A549 (cell line): ENCODE measurements around the gene GLA. TPM values are rescaled to one million over a fixed set of nuclear protein-coding genes. Genes with fewer than 3 reads are reported as not detected.

ENCODE experiments used
- ATAC-seq, 2 experiments: fragments of 200-7000 bp in 1 of 2; fragments of >200 bp in 1 of 2; cut with Nextera tagmentation in 1 of 2; cut with Tn5 transposase in 1 of 2; 3 replicates each; pipeline versions ENCODE4 v1.8.0 to v1.9.1; 2018 to 2020; ENCODE audit warnings: mild to moderate bottlenecking in 1 of 2, moderate library complexity in 1 of 2
- CTCF ChIA-PET: fragments of 300-600 bp; sonication (Branson Sonifier 250); formaldehyde crosslinking; extraction: SDS; loops from one replicate; lab custom pipeline; 2021; ENCODE audit warnings: antibody characterized with exemption, inconsistent platforms; lab: Yijun Ruan, JAX
- POLR2A ChIA-PET: fragments of 350-600 bp; formaldehyde crosslinking; extraction: SDS; loops from one replicate; lab custom pipeline; 2021; ENCODE audit warnings: antibody characterized with exemption, inconsistent platforms; lab: Yijun Ruan, JAX
- DNase-seq, 2 experiments: peaks; one replicate each; pipeline versions ENCODE4 v3.0.0 to v3.0.0-alpha.2; 2011 to 2016; ENCODE audit warnings: low read depth in 1 of 2, low spot score in 1 of 2
- FAIRE-seq: peaks from 2 replicates; lab custom pipeline; 2011; peaks lifted over from hg19 to GRCh38; lab: Jason Lieb, UNC
- H3K27ac ChIP-seq, 2 experiments: fragments of >200 bp; sonication (Bioruptor Twin); formaldehyde crosslinking; 3 replicates each; pipeline ENCODE4 v1.5.1; 2016 to 2017
- H3K4me1 ChIP-seq: fragments of >200 bp; sonication (Bioruptor Twin); formaldehyde crosslinking; 3 replicates; pipeline ENCODE4 v1.6.1; 2016
- H3K4me2 ChIP-seq: fragments of >200 bp; sonication (Bioruptor Twin); formaldehyde crosslinking; 3 replicates; pipeline ENCODE4 v1.6.1; 2016
- H3K4me3 ChIP-seq: fragments of >200 bp; sonication (Bioruptor Twin); formaldehyde crosslinking; 3 replicates; pipeline ENCODE4 v1.5.1; 2016
- H3K9me3 ChIP-seq: fragments of >200 bp; sonication (Bioruptor Twin); formaldehyde crosslinking; 3 replicates; pipeline ENCODE4 v1.6.1; 2016
- ATOH8 ChIP-seq: fragments of 250-450 bp; sonication (Bioruptor Pico); IDR thresholded peaks from 2 replicates; pipeline ENCODE4 v1.5.0; 2020; ENCODE audit warnings: low read depth, mild to moderate bottlenecking, moderate library complexity
- CEBPB ChIP-seq, 2 experiments: fragments of >200 bp in 1 of 2; sonication (Bioruptor Twin) in 1 of 2; formaldehyde crosslinking in 1 of 2; IDR thresholded peaks; 2 replicates each; pipeline ENCODE4 v1.6.1; 2012 to 2016
- CHD2 ChIP-seq: fragments of 150-350 bp; IDR thresholded peaks from 2 replicates; pipeline ENCODE4 v1.6.1; 2014; ENCODE audit warnings: low read length; ENCODE audit not compliant: partially characterized antibody
- ELK1 ChIP-seq: fragments of 150-350 bp; IDR thresholded peaks from 2 replicates; pipeline ENCODE4 v1.6.1; 2014; ENCODE audit warnings: low read depth, mild to moderate bottlenecking, low read length
- ESRRA ChIP-seq: fragments of 150-350 bp; IDR thresholded peaks from 2 replicates; pipeline ENCODE4 v1.6.1; 2014; ENCODE audit warnings: mild to moderate bottlenecking, low read length, borderline replicate concordance
- FOSL2 ChIP-seq, 2 experiments: fragments of 450-650 bp in 1 of 2; fragments of >200 bp in 1 of 2; sonication (Bioruptor Twin) in 1 of 2; formaldehyde crosslinking; IDR thresholded peaks; 2 replicates each; pipeline versions ENCODE4 v1.5.0 to v1.6.1; 2016 to 2020; ENCODE audit warnings: mild to moderate bottlenecking in 1 of 2, moderate library complexity in 1 of 2
- FOXS1 ChIP-seq: fragments of 250-450 bp; sonication (Bioruptor Pico); IDR thresholded peaks from 2 replicates; pipeline ENCODE4 v1.5.0; 2020; ENCODE audit warnings: mild to moderate bottlenecking, moderate library complexity
- JUN ChIP-seq, 2 experiments: fragments of >200 bp; sonication (Bioruptor Twin); formaldehyde crosslinking; IDR thresholded peaks; 2 replicates in 1 of 2; 3 replicates in 1 of 2; pipeline ENCODE4 v1.6.1; 2016 to 2017
- KDM1A ChIP-seq: fragments of 200-600 bp; sonication (generic); IDR thresholded peaks from 2 replicates; pipeline ENCODE4 v1.6.1; 2016; ENCODE audit warnings: low read depth, mild to moderate bottlenecking
- MAX ChIP-seq: IDR thresholded peaks from 2 replicates; pipeline ENCODE4 v1.6.1; 2012
- MYC ChIP-seq: IDR thresholded peaks from 2 replicates; pipeline ENCODE4 v1.6.1; 2012; ENCODE audit warnings: mild to moderate bottlenecking, inconsistent platforms, low read length, improper control_type of control experiment, borderline replicate concordance
- NFE2L2 ChIP-seq: fragments of 150-350 bp; conservative IDR thresholded peaks from 2 replicates; pipeline ENCODE4 v1.6.1; 2014; ENCODE audit warnings: low read length
- NR3C1 ChIP-seq: fragments of >200 bp; sonication (Bioruptor Twin); formaldehyde crosslinking; IDR thresholded peaks from 3 replicates; pipeline ENCODE4 v1.6.1; 2017
- PHF8 ChIP-seq: fragments of 200-600 bp; sonication (generic); IDR thresholded peaks from 2 replicates; pipeline ENCODE4 v1.6.1; 2016; ENCODE audit warnings: low read depth, mild to moderate bottlenecking, antibody characterized with exemption, moderate library complexity, borderline replicate concordance
- POLR2AphosphoS2 ChIP-seq: conservative IDR thresholded peaks from 2 replicates; pipeline ENCODE4 v1.6.1; 2012; ENCODE audit warnings: low read length, improper control_type of control experiment, inconsistent platforms
- USF2 ChIP-seq: fragments of 450-650 bp; IDR thresholded peaks from 2 replicates; pipeline ENCODE4 v1.6.1; 2014; ENCODE audit warnings: antibody characterized with exemption
- ZC3H11A ChIP-seq: fragments of 450-650 bp; IDR thresholded peaks from 2 replicates; pipeline ENCODE4 v1.6.1; 2014; ENCODE audit warnings: antibody characterized with exemption, mild to moderate bottlenecking
- ZNF302 ChIP-seq: fragments of 250-450 bp; sonication (Bioruptor Pico); IDR thresholded peaks from 2 replicates; pipeline ENCODE4 v1.9.0; 2021; ENCODE audit warnings: inconsistent platforms, mild to moderate bottlenecking, moderate library complexity
- WGBS: methylation state at CpG from one replicate; pipeline ENCODE4 v1.1.6; 2017; ENCODE audit errors: missing lambda C conversion rate; 5-methylcytosine and 5-hydroxymethylcytosine counted together
- polyA plus RNA-seq, 4 experiments: library from polyadenylated mRNA; depleted of rRNA in 3 of 4; stranded (reverse); fragments of >200 nt; fragmentation: RNase III in 1 of 4; extraction: RNeasy Plus Mini Kit Qiagen cat#74134 plus additional on column Dnase treatment in 1 of 4; gene quantifications; 2 replicates in 3 of 4; 3 replicates in 1 of 4; pipeline ENCODE4 v1.2.3, GENCODE V29; 2011 to 2017

Gene GLA
- polyA plus RNA-seq, 2 of the 4 experiments (the other 2 are of a cell fraction): 148 to 184 TPM

DNA sequence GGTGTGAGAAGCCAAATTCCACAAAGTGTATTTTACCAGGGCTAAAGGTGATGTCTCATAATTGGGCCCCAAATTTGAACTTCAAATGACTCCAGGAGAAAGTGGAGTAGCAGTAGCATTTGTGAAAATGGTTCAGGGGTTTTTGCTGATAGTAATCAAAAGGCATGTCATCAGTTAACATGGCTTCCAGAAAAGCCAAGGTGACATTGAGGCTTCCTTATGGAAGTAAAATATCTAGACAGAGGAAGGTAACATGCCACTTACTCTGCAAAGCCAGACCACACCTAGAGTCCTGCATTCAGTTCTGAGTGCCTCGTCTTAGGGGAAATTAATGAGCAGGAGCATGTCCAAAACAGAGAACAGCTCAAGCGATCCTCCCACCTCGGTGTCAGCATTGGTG lies 19.1 kb downstream of the GLA start (continued):
- no peak for TF ChIP-seq ZC3H11A

DNA sequence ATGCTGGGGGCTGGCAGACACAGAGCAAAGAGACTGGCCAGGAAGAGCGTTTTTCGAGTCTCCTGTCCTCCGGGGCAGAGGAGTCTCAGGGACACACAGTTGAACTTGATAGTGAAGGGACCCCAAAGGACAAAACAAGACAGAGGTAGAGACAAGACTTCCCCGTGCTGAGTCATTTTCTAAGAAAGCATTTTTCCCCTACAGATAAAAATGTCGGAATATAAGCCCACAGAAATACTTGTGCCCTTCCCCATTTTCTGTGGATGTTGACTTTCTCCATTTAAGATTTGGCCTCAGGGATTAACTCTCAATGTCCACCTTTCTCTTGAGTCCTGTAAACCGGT lies 21.2 kb downstream of the GLA start:
- no peak for FAIRE-seq
- no peak for DNase-seq
- TF ChIP-seq POLR2AphosphoS2 (no peak), KDM1A (no peak), MAX (no peak), CEBPB (IDR thresholded peaks at IDR 0.05) (no peak), ESRRA (no peak)
- H3K27ac ChIP-seq: no peak overlapping the region
- no peak for ATAC-seq
- POLR2A ChIA-PET: no interaction called here
- CTCF ChIA-PET: no interaction called here
- H3K4me3 ChIP-seq: no peak overlapping the region
- H3K4me2 ChIP-seq: no peak overlapping the region
- H3K4me1 ChIP-seq: no peaks in the 10 kb centered on the region
- WGBS: 66% methylated on average over 6 of the region's 6 CpGs
- no peaks in the 10 kb centered on the region for H3K9me3 ChIP-seq

- whole genome bisulfite sequencing: 86% methylated on average over 8 of the region's 9 CpGs
- CTCF ChIA-PET: no interaction called here
Measured at GRCh38 chrX:101385795-101386541, 21.8 kb downstream of the GLA start, which contains the start of gene BTK. Gene BTK (minus strand): TSS chrX:101386191. CDS start chrX:101375284, 10,907 bp downstream.

GRCh38 chrX:101385026-101385684 lies 22.6 kb downstream of the GLA start:
- Histone ChIP-seq H3K9me3 (no peaks in the 10 kb centered on the region), H3K4me1 (no peaks in the 10 kb centered on the region), H3K4me2 (no peak overlapping the region), H3K4me3 (no peak overlapping the region), H3K27ac (no peak overlapping the region)
- no peak for DNase-seq
- 72% methylated on average over 7 of the region's 7 CpGs for WGBS
- CTCF ChIA-PET: no interaction called here
- no peak for FAIRE-seq
- TF ChIP-seq FOXS1 (CRISPR knock-in tag) (no peak), ATOH8 (no peak), JUN (IDR thresholded peaks at IDR 0.05) (no peak), PHF8 (no peak), USF2 (no peak), ZNF302 (CRISPR knock-in tag) (no peak), NFE2L2 (no peak), CHD2 (no peak), MYC (no peak), NR3C1 (no peak)
- no peak; a peak in 1 of 6 replicates for ATAC-seq
- POLR2A ChIA-PET: no interaction called here

More at GRCh38 chrX:101385795-101386541, 21.8 kb downstream of the GLA start, which contains the start of gene BTK:
- no peak within 1 kb of the TSS for H3K4me3 ChIP-seq
- no peaks in the 10 kb centered on the region for H3K9me3 ChIP-seq
- H3K4me1 ChIP-seq: no peaks in the 10 kb centered on the region
- H3K27ac ChIP-seq: no peak within 1 kb of the TSS
- DNase-seq (no peak), FAIRE-seq (no peak), ATAC-seq (no peak)
- POLR2A ChIA-PET: no interaction called here
- TF ChIP-seq FOSL2 (IDR thresholded peaks at IDR 0.05) (no peak), FOSL2 (CRISPR knock-in tag; IDR thresholded peaks at IDR 0.05) (no peak), ELK1 (no peak)
- H3K4me2 ChIP-seq: no peak within 1 kb of the TSS
